Activated T-cell treated with anti-CD3 and anti-CD28 coated beads for 24 hours (primary cell): ENCODE data around the gene RBMS1.
"Not testable (repeated sequence)": the region's sequence is repeated elsewhere in the genome, so short reads cannot be mapped to it uniquely, and the experiment has no call there.

Experiments used
- DNase-seq: peaks from one replicate; pipeline ENCODE4 v3.0.0-alpha.2; 2020; ENCODE audit warnings: low read depth

Gene RBMS1

GRCh38 chr2:160471950-160472349 lies 21.7 kb downstream of the RBMS1 start:
- DNase-seq: no peak

- no peak for DNase-seq
Observed at GRCh38 chr2:160469621-160470204, 23.9 kb downstream of the RBMS1 start.

DNA sequence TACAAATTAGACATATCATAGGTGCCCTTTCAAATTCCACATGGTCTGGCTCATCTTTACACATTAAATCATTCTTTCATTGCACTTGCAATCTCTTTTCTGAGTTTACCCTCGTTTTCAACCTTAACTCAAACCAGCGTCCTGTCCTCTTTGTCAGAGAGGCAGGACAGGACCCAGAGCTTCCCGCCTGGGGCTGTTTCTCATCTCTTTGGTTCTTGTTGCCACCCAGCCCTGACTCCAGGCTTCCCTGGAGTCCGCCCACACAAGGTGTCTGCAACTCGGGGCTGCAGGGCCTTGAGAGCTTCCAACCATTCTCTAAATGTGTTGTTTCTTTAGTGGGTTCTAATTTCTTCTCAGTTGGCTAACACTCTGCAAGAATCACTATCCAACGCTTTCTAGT lies 24.4 kb downstream of the RBMS1 start:
- DNase-seq: no peak

GRCh38 chr2:160467086-160467485 lies 26.5 kb downstream of the RBMS1 start:
- no peak for DNase-seq

DNA sequence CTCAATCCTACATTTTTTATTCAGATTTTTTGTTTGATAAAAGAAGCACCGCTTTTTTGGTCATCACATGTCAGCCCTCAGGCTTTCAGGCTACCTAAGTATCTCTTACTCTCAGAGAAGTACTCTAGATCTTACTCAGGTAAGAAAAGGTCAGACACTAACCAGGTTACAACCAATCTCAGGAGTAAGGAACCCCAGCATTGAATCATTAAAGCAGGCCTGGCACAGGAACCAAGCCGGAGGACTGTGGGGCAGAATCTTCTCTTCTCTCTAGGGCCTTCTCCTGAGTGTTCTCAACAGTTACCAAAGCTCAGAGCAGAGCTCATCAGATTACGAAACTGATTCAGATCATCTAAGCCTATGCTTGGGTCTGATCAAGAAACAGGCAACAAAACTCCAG lies 28.2 kb downstream of the RBMS1 start:
- DNase-seq: no peak

DNA sequence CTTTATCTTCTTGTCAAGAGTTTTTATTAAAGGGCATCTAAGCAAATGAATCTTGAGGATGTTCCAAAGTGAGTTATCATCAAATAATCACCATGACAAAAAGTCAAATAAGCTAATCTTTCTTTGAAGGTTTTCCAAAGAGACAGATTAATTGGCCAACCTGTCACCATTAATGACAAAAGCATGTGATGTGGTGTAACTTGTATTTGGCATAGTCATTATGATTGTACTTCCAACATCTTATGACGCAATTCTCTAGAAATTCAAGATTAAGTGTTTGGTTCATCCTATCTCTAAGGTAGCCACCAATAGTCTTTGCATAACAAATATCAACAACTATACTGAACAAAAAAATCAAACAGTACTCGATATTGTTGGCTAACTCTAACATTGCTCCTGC lies 28.6 kb downstream of the RBMS1 start:
- DNase-seq: no peak

- DNase-seq: no peak
Observed at GRCh38 chr2:160464017-160464416, 29.6 kb downstream of the RBMS1 start.

- no peak for DNase-seq
Observed at GRCh38 chr2:160463245-160463644, 30.4 kb downstream of the RBMS1 start.

GRCh38 chr2:160460333-160460731 lies 33.3 kb downstream of the RBMS1 start:
- no peak for DNase-seq

GRCh38 chr2:160459538-160460332 lies 33.9 kb downstream of the RBMS1 start:
- no peak for DNase-seq

DNA sequence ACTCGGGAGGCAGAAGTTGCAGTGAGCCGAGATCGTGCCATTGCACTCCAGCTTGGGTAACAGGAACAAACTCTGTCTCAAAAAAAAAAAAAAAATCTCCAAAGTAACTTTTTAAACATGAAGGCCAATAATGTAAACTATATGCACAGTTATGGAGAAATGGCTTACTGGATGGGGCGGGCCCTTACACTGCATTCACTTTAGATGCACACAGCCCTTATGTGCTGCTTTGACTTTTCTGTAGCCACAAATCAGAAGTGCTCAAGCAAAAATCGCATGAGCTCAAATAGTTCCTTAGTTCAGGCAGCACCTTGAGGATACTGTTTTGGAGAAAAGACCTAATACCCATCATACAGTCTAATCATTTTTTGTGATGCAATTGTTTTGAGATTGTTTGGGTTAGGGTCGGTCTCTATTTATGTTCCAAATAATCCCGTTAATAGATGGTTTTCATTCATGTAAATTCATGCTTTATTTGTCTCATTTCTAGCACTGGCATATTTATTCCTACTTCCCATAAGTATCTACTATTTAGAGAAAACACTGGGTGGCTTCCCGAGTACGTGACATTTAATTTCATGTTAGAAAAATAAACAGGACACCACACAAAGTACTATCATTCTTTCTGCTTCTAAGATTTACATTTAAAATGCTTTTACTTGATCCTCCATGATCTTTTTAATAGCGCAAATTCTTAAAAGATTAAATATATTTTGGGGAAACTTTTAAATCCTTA lies 34.7 kb downstream of the RBMS1 start:
- no peak for DNase-seq

- DNase-seq: no peak
Observed at GRCh38 chr2:160457588-160457987, 36.0 kb downstream of the RBMS1 start.

DNA sequence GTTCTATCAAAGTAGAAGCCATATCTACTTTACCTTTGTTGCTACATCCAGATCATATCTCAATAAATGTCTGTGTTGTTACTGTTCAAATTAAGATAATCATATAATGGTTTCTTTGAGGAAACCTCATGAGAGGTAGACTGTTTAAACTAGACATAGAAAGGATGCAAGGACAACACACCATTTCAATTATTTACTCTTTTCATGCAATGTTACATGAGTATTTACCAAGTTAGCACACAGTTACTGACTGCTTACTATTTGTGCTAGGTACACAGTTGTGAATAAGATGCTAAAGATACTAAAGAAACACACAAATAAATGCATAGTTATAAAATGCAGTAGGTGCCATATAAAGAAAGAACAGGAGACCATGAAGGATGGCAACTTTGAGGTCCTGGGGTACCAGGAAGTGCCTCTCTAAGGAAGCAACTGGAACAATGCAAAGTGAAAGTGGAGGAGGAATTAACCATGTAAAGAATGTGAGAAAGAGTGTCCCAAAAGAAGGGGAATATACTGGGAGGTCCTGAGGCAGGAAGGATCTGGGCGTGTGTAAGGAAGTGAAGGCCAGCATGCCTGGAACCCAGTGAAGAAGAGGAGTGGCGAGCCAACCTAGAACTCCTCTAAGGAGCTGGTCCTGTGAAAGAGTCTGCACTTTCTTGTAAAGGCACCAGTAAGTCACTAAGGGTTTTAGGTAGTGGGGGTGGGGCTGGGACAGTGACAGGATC lies 39.4 kb downstream of the RBMS1 start:
- no peak for DNase-seq

GRCh38 chr2:160453111-160453820 lies 40.3 kb downstream of the RBMS1 start:
- DNase-seq: no peak

DNA sequence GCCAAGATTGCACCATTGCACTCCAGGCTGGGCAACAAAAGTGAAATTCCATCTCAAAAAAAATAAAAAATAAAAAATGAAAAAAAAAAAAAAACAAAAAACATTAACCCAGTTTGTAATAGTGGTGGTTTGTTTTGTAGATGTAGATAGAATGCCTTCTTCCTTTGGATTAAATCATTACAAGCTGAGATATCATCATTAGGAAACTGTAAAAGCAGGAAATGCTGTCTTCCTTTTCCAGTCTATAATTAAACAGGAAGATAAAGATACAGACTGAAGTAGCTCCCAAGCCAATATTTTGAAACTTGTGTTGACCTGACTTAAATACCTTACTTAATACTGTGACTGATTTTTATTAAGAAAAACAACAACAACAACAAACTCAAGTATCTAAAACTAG lies 43.1 kb downstream of the RBMS1 start:
- no peak for DNase-seq

DNA sequence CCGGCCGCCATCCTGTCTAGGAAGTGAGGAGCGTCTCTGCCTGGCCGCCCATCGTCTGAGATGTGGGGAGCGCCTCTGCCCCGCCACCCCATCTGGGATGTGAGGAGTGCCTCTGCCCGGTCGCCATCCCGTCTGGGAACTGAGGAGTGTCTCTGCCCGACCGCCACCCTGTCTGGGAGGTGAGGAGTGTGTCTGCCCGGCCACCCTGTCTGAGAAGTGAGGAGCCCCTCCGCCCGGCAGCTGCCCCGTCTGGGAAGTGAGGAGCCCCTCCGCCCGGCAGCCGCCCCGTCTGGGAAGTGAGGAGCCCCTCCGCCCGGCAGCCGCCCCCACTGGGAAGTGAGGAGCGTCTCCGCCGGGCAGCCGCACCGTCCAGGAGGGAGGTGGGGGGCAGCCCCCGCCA lies 44.8 kb downstream of the RBMS1 start:
- not testable (repeated sequence) for DNase-seq

DNA sequence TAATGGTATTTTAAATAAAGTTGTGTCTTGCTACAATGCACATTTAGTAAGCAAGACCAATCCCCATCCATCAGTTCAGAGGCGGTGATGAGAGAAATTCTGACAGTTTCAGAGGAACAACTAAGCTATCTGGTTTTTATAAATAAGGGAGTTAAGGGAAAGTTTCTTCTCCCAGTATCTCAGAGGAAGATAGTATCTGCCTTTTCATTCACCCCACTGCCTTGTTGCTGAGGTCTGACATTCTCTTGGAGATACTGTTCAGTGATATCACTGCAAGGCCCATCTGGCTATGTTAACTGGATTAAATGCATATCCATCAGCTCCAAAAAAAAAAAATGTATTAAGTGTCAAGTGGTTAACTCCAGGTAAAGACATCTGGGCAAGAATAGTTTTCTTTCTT lies 47.9 kb downstream of the RBMS1 start:
- DNase-seq: no peak

- no peak for DNase-seq
Observed at GRCh38 chr2:160442603-160443002, 51.0 kb downstream of the RBMS1 start.

- no peak for DNase-seq
Observed at GRCh38 chr2:160440888-160441287, 52.7 kb downstream of the RBMS1 start.

- not testable (repeated sequence) for DNase-seq
Observed at GRCh38 chr2:160439038-160439437, 54.6 kb downstream of the RBMS1 start.

DNA sequence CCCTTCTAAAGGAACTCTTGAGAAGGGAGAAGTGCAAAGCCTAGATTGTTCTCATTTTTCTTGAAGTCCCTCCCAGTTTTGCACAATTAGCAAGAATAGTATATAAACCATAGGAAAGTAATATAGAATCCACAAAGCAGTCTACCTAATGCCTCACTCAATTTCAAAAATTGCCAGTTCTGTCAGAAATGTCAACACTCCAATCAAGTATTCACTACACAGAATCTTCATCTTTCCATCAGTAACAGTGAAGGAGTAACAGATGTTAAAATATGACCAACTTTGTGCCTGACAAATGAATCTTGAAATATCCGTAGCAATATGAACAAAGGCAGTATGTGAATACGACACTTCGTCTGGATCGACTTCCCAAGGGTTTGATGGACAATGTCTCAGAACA lies 56.3 kb downstream of the RBMS1 start:
- no peak for DNase-seq
